IPS-11a (cell line): ENCODE results near the gene RAB27A.

Experiments used
- H3K4me3 ChIP-seq: one replicate; pipeline ENCODE4 v1.5.1; 2013; ENCODE audit warnings: low read depth, low read length, control low read depth

The RAB27A gene

DNA sequence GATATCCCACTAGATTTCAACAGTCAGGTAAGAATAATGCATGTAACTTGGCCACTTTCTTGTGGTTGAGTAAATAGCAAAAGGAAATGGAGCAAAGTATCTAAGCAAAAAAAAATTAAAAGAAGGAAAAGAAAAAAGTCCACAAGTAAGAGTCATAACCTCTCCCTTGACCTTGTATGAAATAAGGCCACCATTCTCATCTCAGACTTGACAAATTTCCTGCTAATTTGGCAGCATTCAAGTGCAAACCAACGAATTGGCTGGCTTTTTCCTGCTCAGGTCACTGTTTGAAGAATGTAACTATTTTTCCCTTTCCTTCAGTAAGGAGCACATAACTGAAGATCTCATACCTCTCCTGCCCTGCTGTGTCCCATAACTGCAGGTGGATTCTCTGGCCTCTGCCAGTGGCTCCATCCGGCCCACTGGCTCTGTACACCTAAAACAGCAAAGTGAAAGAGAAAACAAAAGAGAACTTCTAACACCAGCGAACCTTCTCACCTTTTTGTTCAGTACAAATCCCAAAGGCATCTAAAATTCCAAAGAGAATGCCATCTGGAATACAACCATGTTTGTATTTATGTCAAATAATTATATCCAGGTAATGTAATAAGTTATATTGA is 59.5 kb downstream of the RAB27A start:
- H3K4me3 ChIP-seq = no peak overlapping the region

DNA sequence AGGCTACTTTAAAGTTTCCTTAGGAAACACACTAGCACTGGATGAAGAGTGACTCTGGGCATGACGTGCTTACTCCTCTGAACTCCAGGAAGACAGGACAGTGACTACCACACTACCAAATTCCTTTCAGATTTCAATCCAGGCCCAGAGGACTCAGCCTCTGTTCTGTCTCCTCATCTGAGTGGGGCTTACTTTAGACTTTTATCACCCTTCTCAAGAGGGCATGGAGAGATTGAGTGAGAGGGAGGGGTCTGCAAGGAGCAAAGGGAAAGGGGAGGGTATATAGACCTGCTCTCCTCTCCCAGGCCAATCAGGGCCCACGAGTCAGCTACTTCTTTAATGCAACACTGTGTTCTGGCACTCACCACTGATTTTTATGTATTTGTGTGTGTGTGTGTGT is 63.5 kb downstream of the RAB27A start:
- H3K4me3 ChIP-seq = no peak overlapping the region

DNA sequence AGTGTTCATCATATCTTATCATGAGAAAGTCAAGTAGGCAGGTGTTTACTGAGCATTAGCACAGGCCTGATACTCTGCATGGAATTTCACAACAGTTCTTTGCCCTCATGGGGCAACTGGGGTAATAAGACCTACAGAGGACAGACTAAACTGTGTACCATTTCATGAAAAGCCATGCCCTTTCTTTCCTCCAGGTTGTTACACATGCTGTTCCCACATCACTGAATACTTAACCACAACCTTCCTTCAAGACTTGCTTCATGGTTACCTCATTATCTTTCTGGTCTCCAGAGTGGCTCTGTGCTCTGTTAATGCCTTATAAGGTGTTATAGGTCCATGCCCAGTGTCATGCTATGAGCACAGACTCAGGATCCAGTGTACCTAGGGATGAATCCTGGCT is 64.7 kb downstream of the RAB27A start:
- H3K4me3 ChIP-seq = no peak overlapping the region

DNA sequence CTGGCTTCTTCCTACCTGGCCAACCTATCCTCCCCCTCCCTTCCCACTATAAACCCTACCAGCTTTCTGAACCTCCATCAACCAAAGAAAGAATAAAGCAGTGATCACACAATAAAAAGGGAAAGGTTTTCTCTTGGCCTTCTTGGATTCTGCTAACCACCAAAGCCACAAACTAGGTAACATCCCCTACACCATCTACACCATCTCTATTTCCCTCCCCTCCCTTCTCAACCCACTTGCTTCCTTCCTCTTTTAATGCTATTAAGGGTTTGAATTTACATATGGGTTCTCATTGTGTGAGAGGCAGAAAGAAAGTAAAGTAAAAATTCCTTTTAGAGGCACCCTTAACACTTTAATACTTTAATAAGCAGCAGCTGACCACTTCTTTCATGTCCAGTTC is 67.0 kb downstream of the RAB27A start:
- H3K4me3 ChIP-seq = no peak overlapping the region

DNA sequence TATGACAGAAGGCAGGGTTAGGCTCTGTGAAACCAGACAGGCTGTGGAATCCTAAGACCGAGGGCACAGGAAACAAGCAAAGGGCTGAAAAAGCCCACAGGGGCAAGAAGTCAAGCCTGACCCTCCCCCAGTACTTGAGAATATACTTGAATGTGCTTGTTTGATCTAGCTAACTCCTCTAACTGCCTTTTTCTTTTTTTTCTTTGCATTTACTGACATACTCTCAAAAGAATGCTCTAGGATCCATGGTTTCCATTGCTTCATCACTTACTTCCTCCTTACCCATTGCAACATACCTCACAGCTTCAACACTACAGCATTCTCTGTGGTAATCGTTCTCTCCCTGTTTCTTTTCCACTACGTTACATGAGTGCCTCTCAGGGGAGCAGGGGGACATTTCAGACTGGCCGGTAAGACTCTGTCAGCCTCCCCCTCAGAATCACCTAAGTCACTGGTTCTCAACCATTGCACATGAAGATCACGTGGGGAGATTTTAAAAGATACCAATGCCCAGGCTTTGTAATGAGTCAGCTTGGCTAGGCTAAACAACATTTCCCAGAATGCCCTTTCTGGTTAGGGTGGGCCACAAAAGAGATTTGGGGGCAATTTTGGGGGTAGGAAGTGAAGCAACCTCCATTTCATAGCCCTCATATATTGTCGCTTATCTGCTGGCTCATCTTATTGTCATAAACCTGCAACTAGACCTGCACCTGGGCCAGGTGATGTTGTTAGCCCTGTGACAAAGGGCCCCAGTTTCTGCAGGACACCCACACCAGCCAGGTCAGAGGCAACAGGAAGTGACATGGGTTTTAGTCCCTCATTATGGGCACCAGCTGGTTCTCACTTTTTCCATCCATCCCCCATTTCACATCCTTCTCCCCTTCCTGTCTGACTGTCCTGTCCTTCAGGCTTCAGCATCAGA is 68.3 kb downstream of the RAB27A start:
- H3K4me3 ChIP-seq = no peak overlapping the region

DNA sequence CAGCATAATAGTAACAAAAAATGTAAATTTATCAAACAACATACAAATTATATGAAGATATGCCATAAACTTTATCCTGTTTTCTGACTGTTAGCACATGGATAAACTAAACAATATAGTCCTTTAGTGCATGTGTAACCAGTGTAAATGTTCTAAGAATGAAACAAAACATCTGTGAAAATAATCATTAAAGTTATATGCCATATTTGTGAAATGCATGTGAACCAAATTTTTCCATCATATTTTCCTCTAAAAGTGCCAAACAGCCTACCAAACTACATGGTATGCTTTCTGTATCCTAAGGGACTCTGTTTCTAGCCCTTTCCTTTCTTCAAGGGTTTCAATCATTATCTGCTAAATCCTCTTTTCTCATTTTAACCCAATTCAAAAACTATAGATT is 69.0 kb downstream of the RAB27A start:
- no peak overlapping the region for H3K4me3 ChIP-seq

DNA sequence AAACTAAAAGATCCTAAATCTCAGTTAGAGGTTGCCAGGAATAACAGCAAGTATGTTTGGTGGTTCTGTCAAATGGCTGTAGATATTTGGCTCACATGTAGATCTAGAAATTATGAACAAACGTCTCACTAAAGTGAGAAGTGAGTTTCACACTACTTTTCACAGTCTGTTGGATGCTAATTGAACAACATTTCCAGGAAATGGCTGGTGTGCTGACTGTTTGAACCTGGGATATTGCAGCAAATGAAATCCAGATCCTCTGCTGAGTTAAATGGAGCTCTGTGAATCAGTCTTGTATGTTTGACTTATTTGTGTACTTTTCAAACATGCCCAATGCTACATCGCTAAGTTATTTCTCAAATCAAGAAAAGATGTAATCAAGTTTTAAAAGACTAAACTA is 71.6 kb downstream of the RAB27A start:
- no peak overlapping the region for H3K4me3 ChIP-seq

DNA sequence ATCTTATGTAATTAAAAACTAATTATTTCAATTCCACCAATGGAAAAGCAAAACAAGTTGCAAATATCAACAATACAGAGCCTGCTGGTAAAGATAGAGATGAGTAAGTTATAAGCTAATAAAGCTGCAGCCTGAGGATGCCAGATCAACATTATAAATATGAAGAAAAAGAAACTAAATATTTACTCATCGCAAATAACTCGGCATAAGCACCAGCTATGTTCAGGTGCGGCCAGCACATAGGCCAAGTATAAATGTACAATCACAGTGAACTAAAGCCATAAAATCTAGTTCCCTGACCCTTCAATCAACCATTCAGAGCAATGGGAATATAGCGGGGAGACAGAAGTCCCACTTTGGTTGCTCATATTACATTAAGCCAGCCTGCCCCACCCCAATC is 85.1 kb downstream of the RAB27A start:
- no peak overlapping the region for H3K4me3 ChIP-seq

DNA sequence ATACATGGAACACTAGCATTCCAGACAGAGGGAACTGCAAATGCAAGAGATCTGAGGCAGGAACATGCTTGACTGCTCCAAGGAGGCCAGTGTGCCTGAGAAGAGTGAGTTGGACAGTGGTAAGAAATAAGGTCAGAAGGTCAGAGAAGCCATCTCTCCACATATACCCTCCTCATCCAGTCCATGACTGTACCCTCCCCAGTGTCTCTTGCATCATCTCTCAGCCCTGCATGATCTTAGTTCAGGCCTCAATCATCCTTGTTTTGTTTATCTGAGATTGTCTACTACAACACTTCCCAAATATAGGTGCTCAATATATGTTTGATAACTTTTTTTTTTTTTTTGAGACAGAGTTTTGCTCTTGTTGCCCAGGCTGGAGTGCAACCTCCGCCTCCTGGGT is 87.4 kb downstream of the RAB27A start:
- no peak overlapping the region for H3K4me3 ChIP-seq

DNA sequence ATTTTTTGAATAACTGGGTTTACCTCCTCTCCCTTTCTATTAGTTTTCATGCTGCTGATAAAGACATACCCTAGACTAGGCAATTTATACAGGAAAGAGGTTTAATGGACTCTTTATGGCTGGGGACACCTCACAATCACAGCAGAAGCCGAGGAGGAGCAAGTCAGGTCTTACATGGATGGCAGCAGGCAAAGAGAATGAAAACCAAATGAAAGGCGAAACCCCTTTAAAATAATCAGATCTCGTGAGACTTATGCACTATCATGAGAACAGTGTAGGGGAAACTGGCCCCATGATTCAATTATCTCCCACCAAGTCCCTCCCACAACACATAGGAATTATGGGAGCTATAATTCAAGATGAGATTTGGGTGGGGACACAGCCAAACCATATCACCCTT is 90.9 kb downstream of the RAB27A start:
- no peak overlapping the region for H3K4me3 ChIP-seq

DNA sequence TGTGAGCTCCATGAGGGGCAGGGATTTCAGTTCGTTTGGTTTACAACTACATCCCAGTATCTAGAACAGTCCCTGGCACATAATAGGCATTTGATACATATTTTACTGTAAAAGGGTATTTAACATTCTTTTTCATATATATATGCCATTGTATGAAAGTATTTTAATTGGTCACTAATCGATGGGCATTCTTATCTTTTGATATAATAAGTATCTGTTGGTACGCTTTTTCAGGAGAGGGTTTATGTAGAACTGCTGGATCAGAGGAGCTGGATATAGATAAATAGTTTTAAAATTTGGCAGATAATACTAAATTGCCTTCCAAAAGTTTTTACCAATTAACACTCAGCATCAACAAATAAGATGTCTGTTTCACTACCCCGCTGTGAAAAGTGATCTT is 91.9 kb downstream of the RAB27A start:
- H3K4me3 ChIP-seq = peak overlapping the region; percentile 97

DNA sequence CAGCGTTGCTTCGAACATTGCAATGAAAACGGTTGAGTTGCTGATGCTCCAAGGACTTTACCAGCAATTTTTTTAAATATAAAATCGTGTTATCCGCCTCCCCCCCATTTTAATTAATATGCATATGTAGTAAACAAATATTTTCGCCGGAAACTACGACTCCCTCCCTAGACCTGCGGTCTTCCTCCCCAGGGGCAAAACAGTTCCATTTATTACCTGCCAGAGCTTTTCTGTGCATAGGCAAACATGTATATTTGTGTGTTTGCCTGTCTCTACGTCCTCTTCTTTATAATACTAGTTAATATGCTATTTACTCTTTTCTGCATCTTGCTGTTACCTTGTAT is 92.3 kb downstream of the RAB27A start:
- peak overlapping the region; percentile 97 for H3K4me3 ChIP-seq

DNA sequence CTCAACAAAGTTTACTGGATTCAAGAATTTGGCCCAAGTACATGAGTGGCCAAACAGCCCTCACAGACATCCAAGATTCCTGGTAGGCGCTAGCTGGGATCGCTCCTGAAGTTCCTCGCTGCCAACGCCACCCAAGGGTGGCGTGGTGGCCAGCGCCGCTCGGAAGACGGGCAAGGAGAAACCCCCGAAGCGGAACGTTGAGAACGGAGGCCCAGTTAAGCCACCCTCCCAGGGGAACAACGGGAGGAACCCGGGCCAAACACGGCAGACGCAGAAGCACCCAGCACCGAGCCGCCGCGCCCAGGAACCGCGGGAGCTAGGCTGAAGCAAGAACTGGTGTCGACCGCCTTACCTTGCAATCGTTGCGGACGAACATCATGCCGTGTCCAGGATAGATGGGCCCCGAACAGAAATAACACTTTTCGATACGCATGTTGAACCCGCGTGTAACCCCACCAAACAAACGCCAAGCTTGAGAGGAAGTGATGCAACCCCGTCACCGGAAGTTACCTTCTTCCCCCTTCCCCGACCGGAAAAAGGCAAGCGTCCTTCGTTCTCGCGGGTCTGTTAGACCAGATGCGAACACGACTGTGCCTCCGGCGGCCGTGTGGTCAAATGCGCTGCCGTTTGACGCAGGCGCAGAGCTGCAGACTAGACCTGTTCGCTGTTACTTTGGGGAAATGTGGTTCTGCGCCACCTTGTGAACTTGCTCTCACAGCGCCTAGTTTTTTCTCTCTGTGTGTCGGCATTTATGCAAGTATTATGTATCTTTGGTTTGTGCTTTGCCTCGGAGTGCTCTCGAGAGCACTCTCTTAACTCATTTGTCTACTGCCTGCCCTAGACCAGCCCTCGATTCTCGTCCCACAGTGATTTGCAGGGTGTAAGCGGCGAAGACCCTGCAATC is 92.9 kb downstream of the RAB27A start, which contains the start of gene RSL24D1:
Gene RSL24D1 (minus strand): TSS at position 484 of the 904 bp plus-strand sequence. CDS start 51 bp downstream, at position 433.
- peak within 1 kb of the TSS; percentile 97 for H3K4me3 ChIP-seq

DNA sequence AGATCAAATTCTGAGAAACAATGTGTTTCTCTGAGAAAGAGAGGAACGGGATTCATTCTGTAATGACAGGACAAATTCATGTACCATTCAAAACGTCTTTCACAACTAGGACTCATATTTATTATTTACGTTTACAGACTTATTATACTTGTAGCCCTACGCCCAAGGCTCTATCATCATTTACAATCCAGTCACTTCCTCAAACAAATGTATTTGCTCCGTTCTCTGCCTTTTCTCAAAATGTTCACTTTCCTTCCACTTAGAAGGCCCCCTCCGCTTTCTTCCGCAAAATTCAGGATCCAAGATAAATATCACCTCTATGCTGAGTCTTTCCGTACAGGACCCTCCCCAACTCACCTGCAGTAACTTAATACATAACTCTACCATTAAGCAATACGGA is 93.6 kb downstream of the RAB27A start:
- H3K4me3 ChIP-seq = peak overlapping the region; percentile 97

DNA sequence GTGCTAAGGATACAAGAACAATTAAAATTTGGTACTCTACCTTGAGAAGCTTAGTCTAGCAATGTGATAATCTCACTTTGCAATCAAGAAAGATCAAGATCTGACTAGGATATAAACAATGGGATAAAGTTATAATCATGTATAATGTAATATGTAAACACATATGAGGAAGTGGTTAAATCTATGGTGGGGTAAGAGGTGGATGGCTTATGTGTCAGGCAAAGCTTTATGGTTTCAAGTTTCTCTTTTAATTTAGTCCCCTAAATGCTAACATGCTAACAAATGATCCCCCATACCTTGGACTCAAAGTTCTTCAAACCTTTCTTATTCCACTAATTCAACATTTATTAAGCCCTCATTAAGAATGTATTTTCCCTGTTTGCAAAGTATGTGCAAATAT is 95.4 kb downstream of the RAB27A start:
- H3K4me3 ChIP-seq = no peak overlapping the region

DNA sequence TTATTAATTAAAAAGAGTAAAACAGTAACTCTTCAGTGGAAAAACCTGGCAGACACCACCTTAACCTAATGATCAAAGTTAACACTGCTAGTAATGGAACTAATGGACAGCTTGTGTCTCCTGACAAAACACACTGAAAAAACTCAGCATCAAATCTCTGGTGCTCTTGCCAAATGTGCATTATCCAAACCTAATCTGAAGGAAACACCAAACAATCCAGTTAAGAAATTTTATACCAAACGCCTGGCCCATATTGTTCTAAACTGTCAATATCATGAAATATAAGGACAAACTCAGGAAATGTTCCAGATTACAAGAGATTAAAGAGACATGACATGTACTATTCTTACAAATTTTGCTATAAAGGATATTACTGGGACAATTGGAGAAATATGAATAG is 103.3 kb downstream of the RAB27A start:
- no peak overlapping the region for H3K4me3 ChIP-seq

DNA sequence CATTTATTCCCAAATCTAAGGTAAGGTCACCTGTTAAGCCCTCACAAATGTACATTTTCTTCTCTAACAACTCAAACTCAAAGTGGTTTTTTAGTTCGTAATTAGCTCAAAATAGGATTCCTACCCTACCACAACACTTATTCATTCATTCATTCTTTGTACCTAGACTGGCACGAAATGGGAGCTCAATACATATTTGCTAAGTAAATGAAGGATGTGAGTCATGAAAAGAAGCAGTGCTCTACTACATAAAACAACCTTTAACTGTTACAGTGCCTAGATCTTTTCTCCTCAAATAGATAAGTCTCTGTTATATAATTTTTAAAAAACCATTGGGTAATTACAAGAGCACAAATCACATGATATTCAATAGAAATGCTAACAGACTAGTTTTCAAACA is 105.9 kb downstream of the RAB27A start:
- no peak overlapping the region for H3K4me3 ChIP-seq

DNA sequence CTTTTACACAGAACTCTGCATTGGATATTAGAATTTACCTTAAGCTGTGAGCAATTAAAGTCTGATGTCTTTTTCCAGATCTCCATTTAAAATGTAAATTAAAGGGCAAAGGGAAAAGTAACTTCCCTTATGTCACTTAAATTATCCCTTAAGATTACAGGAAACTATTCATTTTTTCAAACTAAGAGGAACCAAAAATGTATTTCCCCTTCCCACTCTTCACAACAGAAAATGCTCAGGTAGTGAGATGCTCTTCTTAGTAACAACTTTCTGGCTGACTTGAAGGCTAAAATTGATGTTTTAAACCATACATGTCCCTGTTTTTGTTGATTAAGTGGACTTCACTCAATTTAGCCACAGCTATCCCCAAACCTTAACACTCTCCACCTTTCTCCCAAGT is 110.5 kb downstream of the RAB27A start:
- no peak overlapping the region for H3K4me3 ChIP-seq

DNA sequence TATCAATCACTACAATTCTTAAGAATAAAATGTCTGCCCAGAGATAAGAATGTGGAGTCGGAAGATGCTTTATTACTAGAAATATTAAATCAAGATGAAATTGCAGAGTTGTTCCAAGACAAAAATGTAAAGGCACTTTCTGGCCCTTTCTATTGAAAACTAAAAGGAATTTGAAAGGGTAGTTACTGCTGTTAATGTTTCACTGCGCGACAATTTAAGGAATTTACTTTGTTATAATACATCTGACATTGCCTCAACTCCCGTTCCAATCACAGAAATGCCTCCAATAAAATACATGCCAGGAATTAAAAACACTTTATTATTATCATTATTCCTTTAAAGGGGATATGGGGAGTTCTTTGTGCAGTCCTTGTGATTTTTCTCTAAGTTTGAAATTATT is 119.3 kb downstream of the RAB27A start:
- H3K4me3 ChIP-seq = no peak overlapping the region

DNA sequence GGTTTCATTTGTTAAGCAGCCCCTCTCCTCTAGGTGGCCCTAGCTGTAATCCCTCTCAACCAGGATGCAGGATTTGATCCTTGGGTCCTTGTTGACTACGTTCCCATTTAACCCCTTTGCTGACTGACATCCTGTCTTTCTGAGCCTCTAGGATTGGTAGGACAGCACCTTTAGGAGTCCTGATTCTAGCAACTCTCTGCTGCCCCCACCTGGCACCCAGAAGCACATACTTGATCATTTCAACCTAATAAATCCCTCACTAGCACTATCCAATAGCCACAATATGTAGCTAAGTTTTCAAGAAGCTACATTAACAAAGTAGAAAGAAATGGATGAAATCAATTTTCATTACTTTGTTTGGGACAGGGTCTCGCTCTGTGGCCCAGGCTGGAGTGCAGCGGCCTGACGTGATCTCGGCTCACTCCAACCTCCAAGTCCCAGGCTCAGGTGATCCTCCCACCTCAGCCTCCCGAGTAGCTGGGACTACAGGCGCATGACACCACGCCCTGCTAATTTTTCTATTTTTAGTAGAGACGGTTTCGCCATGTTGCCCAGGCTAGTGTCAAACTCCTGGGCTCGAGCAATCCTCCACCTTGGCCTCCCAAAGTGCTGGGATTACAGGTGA is 121.2 kb downstream of the RAB27A start:
- H3K4me3 ChIP-seq = no peak overlapping the region

DNA sequence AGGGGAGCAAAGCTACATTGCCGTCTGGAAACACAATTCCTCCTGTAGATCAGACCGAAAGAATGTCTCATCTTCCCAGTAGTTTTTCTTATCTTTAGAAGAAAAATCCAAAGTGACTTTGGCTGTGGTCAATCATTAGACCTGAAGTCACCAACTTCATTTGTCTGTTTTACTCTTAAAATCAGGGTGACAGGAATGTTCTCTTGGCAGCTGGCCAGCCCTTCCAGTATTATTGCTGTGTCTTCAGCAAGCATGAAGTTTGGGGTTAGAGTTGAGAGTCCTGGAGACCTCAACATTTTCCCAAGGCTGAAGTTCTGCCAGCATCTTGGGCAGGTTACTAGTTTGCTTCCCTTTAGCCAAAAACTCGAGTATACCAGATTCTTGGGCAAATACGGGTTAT is 125.3 kb downstream of the RAB27A start:
- H3K4me3 ChIP-seq = no peak overlapping the region
